Cardiac muscle cell (in vitro differentiated cells and primary cell): ENCODE results near the gene PRPF8. TPM values are rescaled to one million over a fixed set of nuclear protein-coding genes. Genes with fewer than 3 reads are reported as not detected.
A peak's percentile ranks its signal among the peaks of the same experiment; 100 is the strongest.
"Not testable (repeated sequence)": the region's sequence is repeated elsewhere in the genome, so short reads cannot be mapped to it uniquely, and the experiment has no call there.

Source experiments
- DNase-seq, 2 donors: peaks; one replicate each; pipeline versions ENCODE4 v3.0.0 to v3.0.0-alpha.2; 2010 to 2017; ENCODE audit warnings: low read depth in 1 of 2, low spot score in 1 of 2
- H3K27ac ChIP-seq: fragments of 200-600 bp; sonication (generic); 2 replicates; pipeline ENCODE4 v1.5.1; 2016
- H3K27me3 ChIP-seq: fragments of 200-600 bp; sonication (generic); 2 replicates; pipeline ENCODE4 v1.6.0; 2016; ENCODE audit warnings: control low read depth
- H3K36me3 ChIP-seq: fragments of 200-600 bp; sonication (generic); 2 replicates; pipeline ENCODE4 v1.5.1; 2016; ENCODE audit warnings: control low read depth
- H3K4me1 ChIP-seq: fragments of 200-600 bp; sonication (generic); 2 replicates; pipeline ENCODE4 v1.8.1; 2017; ENCODE audit warnings: low read depth, mild to moderate bottlenecking, mixed run types
- H3K4me3 ChIP-seq: fragments of 200-600 bp; sonication (generic); 2 replicates; pipeline ENCODE4 v1.5.1; 2016; ENCODE audit warnings: mild to moderate bottlenecking
- H3K9me3 ChIP-seq: fragments of 200-600 bp; sonication (generic); 2 replicates; pipeline ENCODE4 v1.5.1; 2017; ENCODE audit warnings: low read depth, mild to moderate bottlenecking, control low read depth
- polyA plus RNA-seq: library from polyadenylated mRNA; unstranded; fragments of >200 nt; fragmentation: Nextera tagmentation; extraction: Ambion mirVana; gene quantifications from 2 replicates; pipeline ENCODE4 v1.2.1, GENCODE V29; 2016
- total RNA-seq: library from RNA; depleted of rRNA; stranded (reverse); fragments of >200 nt; gene quantifications from 2 replicates; pipeline ENCODE4 v1.2.3, GENCODE V29; 2016
- TF ChIP-seq, protein P1 (sequence below): IDR thresholded peaks from 2 replicates; pipeline ENCODE4 v1.5.1; 2012; ENCODE audit warnings: low read depth, mild to moderate bottlenecking, low read length

The PRPF8 gene
- total and polyA plus RNA-seq, 2 experiments from 2014 or later, result 137 to 170 TPM

DNA sequence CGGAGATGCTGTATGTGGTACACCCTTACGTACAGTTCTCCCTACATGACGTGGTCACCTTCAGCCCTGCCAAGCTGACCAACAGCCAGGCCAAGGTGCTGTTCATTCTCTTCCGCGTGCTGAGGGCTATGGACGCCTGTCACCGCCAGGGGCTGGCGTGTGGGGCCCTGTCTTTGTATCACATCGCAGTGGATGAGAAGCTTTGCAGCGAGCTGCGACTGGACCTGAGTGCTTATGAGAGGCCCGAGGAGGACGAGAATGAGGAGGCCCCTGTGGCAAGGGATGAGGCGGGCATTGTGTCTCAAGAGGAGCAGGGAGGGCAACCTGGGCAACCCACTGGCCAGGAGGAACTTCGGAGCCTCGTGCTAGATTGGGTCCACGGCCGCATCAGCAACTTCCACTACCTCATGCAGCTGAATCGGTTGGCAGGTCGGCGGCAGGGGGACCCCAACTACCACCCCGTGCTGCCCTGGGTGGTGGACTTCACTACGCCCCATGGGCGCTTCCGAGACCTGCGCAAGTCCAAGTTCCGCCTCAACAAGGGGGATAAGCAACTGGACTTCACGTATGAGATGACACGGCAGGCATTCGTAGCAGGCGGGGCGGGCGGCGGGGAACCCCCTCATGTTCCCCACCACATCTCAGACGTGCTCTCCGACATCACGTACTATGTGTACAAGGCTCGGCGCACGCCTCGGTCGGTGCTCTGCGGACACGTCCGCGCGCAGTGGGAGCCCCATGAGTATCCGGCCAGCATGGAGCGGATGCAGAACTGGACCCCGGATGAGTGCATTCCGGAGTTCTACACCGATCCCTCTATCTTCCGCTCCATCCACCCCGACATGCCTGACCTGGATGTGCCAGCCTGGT is 41.2 kb upstream of the PRPF8 start:
- H3K4me1 ChIP-seq, result no peaks in the 10 kb centered on the region
- H3K27me3 ChIP-seq, result no peaks in the 10 kb centered on the region
- H3K27ac ChIP-seq, result no peak overlapping the region
- TF ChIP-seq, protein P1, sequence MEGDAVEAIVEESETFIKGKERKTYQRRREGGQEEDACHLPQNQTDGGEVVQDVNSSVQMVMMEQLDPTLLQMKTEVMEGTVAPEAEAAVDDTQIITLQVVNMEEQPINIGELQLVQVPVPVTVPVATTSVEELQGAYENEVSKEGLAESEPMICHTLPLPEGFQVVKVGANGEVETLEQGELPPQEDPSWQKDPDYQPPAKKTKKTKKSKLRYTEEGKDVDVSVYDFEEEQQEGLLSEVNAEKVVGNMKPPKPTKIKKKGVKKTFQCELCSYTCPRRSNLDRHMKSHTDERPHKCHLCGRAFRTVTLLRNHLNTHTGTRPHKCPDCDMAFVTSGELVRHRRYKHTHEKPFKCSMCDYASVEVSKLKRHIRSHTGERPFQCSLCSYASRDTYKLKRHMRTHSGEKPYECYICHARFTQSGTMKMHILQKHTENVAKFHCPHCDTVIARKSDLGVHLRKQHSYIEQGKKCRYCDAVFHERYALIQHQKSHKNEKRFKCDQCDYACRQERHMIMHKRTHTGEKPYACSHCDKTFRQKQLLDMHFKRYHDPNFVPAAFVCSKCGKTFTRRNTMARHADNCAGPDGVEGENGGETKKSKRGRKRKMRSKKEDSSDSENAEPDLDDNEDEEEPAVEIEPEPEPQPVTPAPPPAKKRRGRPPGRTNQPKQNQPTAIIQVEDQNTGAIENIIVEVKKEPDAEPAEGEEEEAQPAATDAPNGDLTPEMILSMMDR, result no peak
- no peak overlapping the region for H3K4me3 ChIP-seq
- H3K9me3 ChIP-seq, result no peaks in the 10 kb centered on the region
- no peak for DNase-seq
- H3K36me3 ChIP-seq, result no peaks in the 10 kb centered on the region

GRCh38 chr17:1724869-1725641 is 40.4 kb upstream of the PRPF8 start:
- TF ChIP-seq, protein P1, result no peak
- H3K4me1 ChIP-seq, result no peaks in the 10 kb centered on the region
- peak overlapping the region; percentile 41 for H3K4me3 ChIP-seq
- H3K36me3 ChIP-seq, result no peaks in the 10 kb centered on the region
- no peaks in the 10 kb centered on the region for H3K27me3 ChIP-seq
- DNase-seq, result no peak
- no peak overlapping the region for H3K27ac ChIP-seq
- no peaks in the 10 kb centered on the region for H3K9me3 ChIP-seq

- peak within 1 kb of the TSS; percentile 39 for H3K27ac ChIP-seq
- DNase-seq, result peak; percentile 91
Observed at GRCh38 chr17:1724351-1724868, 39.7 kb upstream of the PRPF8 start, which contains the start of gene WDR81. WDR81 (plus strand) TSS chr17:1724704; CDS start chr17:1724960, 256 bp downstream.

GRCh38 chr17:1722022-1722421 is 37.4 kb upstream of the PRPF8 start:
- not testable (repeated sequence) for H3K4me1 ChIP-seq, H3K36me3 ChIP-seq, H3K4me3 ChIP-seq, H3K27me3 ChIP-seq, H3K27ac ChIP-seq, H3K9me3 ChIP-seq
- DNase-seq, result peak in 1 of 2 donors; percentile 71

More at GRCh38 chr17:1724351-1724868, 39.7 kb upstream of the PRPF8 start, which contains the start of gene WDR81:
- no peaks in the 10 kb centered on the region for H3K27me3 ChIP-seq
- TF ChIP-seq, protein P1, result no peak
- no peaks in the 10 kb centered on the region for H3K36me3 ChIP-seq
- no peaks in the 10 kb centered on the region for H3K9me3 ChIP-seq
- peak within 1 kb of the TSS; percentile 41 for H3K4me3 ChIP-seq
- no peaks in the 10 kb centered on the region for H3K4me1 ChIP-seq

- no peaks in the 10 kb centered on the region for H3K9me3 ChIP-seq
- TF ChIP-seq, protein P1, result peak; percentile 99
- H3K27me3 ChIP-seq, result no peaks in the 10 kb centered on the region
- peaks cover 5% of the 10 kb centered on the region for H3K4me1 ChIP-seq
- DNase-seq, result peak; percentile 63 to 67
- H3K4me3 ChIP-seq, result no peak overlapping the region
- H3K36me3 ChIP-seq, result no peaks in the 10 kb centered on the region
- H3K27ac ChIP-seq, result no peak overlapping the region
Observed at GRCh38 chr17:1720856-1721386, 36.3 kb upstream of the PRPF8 start.
